ENCODE results near the gene FARS2.
"Not testable (repeated sequence)": the region's sequence is repeated elsewhere in the genome, so short reads cannot be mapped to it uniquely, and the experiment has no call there.

GRCh38 chr6:5699064-5699463 lies 437.8 kb downstream of the FARS2 start:
- TF ChIP-seq POLR2A (IDR thresholded peaks at IDR 0.05; ENCODE audit: borderline replicate concordance, extremely low read depth, insufficient read depth, insufficient read length); POLR2AphosphoS5 (IDR thresholded peaks at IDR 0.05; ENCODE audit: low read depth, low read length); JUND (IDR thresholded peaks at IDR 0.05); CTCF (IDR thresholded peaks at IDR 0.05 in 2 of 3, conservative IDR thresholded peaks at IDR 0.05 in 1 of 3; ENCODE audit: borderline replicate concordance in 1 of 3, insufficient read depth in 1 of 3, low read depth in 2 of 3, low read length in 2 of 3): not testable (repeated sequence)

Data from HCT116 (cell line).